ENCODE measurements around the gene CGB3.

DNA sequence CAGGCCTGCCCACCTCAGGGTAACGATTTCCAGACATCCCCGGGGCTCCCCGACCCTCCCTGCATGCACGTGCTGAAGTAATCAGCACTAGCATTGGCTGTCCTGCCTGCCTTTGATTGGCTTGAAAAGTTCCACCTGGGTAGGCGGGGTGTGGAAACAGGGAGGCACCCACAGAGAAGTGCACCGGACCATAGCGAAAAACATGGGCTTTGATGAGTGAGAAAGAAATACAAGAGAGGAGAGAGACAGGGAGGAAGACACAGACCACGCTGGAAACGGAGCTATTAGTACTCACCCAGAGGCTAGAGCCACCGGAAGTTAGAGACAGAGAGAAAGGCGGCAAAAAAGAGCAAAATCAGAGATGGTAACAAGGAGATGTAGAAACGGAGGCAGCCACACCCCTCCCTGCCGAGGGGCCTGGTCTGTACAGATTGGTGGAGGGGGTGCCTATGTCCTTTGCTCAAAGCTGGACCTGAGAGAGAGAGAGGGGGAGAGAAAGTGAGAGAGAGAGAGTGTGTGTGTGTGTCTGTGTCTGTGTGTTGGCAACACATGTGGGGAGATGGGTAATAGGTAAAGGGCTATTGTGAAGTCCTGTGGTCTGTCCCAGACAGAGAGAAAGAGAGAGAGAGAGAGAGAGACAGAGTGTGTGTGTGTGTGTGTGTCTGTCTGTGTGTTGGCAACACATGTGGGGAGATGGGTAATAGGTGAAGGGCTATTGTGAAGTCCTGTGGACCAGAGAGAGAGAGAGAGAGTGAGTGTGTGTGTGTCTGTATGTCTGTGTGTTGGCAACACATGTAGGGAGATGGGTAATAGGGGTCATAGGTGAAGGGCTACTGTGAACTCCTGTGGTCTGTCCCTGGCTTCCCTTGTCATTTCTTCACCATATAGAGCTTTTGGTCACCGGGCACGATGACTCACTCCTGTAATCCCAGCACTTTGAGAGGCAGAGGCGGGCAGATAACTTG is 2.9 kb downstream of the CGB3 start:
- TF ChIP-seq CTCF (IDR thresholded peaks at IDR 0.05) (no peak), ZFX (IDR thresholded peaks at IDR 0.05; ENCODE audit: borderline replicate concordance) (no peak)
